LNCAP (cell line): Measurements from ENCODE around the gene SMIM10L2A.

Experiments
- TF ChIP-seq, protein P1 (sequence below): fragments of 450-650 bp; IDR thresholded peaks from 2 replicates; pipeline ENCODE4 v1.5.1; 2017; ENCODE audit warnings: mild to moderate bottlenecking

The SMIM10L2A gene

DNA sequence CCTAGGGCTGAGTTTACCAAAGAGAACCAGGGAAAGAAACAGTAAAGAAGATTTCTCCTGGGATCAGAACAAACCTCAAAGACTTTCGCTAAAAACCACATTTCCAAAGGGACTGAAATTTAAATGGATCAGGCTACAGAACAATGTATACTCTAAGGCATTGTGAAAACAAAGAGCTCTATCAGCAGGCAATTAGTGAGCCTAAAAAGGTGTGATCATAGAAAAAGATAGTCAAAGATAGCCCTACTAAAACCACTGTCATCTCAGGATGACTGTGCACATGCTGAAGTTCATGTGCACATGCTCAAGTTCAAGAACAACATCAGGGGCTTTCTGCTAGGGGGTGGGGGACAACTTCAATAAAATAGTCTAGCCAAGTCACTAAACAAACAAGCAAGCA is 12.9 kb upstream of the SMIM10L2A start:
- TF ChIP-seq, protein P1, sequence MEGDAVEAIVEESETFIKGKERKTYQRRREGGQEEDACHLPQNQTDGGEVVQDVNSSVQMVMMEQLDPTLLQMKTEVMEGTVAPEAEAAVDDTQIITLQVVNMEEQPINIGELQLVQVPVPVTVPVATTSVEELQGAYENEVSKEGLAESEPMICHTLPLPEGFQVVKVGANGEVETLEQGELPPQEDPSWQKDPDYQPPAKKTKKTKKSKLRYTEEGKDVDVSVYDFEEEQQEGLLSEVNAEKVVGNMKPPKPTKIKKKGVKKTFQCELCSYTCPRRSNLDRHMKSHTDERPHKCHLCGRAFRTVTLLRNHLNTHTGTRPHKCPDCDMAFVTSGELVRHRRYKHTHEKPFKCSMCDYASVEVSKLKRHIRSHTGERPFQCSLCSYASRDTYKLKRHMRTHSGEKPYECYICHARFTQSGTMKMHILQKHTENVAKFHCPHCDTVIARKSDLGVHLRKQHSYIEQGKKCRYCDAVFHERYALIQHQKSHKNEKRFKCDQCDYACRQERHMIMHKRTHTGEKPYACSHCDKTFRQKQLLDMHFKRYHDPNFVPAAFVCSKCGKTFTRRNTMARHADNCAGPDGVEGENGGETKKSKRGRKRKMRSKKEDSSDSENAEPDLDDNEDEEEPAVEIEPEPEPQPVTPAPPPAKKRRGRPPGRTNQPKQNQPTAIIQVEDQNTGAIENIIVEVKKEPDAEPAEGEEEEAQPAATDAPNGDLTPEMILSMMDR, result no peak

DNA sequence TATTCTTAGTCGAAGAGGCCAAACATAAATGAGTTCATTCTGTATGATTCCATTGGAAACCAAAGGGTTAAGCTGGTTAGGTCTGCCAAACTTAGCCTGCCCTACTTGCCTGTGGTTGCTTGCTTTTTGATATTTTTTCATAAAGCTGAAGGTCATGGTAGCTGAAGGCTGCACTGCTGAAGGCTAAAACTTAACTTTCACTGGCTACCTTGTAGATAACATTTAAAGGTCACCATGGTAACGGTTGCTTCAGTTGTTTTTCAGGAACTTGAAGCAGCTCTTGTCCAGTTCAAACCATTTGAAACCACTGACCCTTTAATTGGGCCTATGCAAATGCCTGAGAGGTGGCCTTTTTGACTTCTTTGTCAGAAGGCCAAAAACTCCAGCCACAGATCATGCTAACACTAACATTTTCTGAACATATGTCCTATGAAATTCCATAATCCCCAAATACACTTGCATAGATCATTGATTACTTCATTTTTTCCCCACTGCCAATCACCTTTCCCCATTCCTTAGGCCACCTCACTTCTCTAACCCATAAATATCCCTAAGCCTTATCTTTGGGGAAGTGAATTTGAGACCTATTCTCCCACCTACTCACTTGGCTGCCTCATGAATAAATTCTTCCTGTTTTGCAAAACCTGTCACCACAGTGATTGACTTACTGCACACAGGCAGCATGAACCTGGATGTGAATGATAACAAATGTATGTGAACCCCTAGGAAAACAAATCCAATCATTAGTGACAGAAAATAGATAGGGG is 10.7 kb upstream of the SMIM10L2A start:
- TF ChIP-seq, protein P1, result no peak

DNA sequence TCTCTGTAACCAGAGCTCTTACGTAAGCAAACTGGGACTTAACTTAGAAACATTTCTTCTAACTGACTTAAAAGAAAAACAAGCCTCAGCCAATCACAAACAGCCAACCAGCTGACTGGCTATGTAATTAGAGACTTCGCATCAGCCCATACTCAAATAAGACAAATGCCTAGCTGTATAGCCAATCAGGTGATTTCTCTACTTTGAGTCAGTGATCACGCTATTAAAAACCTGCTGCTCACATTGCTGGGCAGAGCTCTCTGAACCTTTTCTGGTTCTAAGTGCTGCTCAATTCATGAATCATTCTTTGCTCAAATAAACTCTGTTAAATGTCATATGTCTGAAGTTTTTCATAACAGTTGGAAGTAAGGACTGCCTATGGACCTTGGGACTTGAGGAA is 9.9 kb upstream of the SMIM10L2A start:
- TF ChIP-seq, protein P1, result no peak

DNA sequence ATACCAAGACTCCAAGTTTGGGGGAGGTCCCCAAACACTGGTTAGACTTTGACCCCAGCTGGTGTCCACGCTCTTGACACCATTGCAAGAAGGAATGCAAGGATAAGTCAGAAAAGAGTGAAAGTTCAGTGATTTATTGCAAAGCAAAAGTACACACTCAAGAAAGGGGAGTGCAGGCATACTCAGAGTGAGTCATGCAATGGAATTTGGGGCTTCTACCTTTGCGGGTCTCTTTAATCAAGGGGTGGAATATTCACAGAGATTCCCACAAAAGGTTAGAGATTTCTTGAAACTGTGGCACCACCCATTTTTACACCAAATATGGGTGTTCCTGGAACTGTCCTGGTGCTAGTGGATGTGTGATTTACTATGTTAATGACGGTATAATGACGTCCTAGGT is 5.2 kb upstream of the SMIM10L2A start:
- TF ChIP-seq, protein P1, result no peak

DNA sequence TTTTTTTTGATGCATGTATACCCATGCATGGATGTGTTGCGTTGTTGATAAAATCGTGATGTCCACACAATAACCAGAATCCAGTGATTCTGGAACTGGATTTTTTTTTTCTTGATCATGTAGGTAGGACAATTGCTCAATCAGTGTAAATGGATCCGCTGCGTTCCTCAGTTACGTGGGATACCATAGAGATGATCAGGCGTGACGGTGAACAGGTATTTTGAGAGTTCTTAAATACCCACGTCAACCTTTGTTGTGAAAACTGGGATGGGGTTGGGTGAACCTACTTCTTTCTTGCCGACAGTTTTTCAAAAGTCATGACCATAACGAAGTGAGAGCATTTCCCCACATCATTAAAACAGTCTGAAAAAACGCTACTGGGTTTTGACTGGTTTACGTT is 913 bp upstream of the SMIM10L2A start:
- TF ChIP-seq, protein P1, result no peak

DNA sequence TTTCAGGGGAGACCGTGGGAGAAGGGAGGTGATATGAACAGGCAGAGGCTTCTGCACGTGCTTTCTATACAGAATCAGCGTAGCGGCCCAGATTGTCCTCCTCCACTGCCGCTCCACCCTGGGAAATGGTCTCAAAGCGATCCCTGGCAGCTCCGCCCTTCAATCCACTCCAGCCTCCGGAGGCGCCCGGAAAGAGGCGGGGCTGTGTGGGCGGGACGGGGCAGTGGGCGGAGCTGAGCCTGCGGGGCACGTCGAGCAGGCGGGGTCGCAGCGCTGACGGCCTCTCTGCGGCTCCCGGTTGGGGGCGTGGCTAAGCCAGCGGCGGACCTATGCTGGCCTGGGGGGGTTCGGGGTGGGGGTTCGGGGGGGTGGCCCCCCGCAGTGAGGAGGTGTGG is 210 bp upstream of the SMIM10L2A start:
- TF ChIP-seq, protein P1, result no peak

DNA sequence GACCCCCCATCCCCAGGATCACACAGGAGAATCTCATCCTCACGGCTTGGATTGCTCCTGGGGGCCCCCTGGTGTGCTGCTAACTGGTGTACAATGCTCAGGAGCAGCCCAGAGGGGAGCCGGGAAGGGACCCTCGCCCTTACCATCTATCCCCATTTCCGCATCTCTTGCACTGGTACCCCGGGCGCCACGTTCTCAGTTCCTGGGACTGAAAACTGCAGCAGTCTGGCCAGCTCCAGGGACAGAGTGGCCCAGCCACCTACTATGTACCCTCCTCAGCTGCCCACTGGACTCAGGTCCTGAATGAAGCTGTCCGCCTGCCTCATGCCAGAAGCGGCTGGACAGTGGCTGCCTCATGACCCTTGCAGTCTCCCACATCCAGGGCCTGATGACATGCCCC is 2.7 kb downstream of the SMIM10L2A start:
- TF ChIP-seq, protein P1, result no peak
